NCI-H2196 treated with DMSO at 0.1 percent for 48 hours (cell line): ENCODE data around the gene ATP2B1.
A peak's percentile ranks its signal among the peaks of the same experiment; 100 is the strongest.

ENCODE experiments used
- DNase-seq: peaks from one replicate; lab custom pipeline; 2025; ENCODE audit not compliant: unreplicated experiment; lab: John Stamatoyannopoulos, UW

The ATP2B1 gene

DNA sequence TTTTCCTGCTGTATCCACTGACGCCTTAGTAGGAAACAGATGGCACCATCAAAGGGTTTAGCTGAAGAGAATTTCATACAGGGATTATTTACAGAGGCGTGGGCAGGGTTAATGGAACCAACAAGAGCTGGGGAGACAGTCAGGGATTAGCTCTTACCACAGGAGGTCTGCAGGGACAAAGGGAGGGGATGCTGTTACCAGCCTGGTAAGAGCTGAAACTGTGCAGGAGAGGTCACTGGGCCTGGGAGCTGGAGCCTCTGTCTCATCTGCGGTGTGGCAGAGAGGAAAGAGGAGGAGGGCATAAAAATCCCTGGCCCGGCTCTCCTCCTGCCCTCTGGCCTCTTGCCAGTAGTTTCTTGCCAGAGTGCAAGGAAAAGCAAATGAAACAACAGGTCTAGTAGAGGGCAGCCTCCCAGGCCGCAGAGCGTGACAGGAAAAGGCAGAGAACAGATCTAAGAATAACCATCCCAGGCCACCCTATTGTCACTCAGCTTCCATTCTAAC is 163.9 kb downstream of the ATP2B1 start:
- DNase-seq, result peak; percentile 79

DNA sequence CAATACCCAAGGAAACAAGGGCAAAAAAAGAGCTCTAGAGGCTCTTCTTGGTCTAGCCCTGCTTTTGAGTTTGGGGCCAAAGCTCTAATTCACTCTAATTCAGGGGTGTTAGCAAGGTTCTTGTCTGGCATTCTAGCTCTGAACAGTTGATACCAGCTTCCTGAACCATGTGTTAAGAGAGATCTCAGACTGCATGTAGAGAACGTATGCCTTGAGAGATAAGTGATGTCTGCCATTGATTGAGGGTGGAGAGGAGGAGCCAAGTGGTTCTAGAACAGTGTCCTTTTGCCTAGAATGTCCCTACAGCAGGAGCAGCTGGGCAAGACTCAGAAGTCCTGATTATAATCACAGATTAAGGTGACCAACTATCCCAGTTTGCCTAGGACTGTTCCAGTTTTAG is 164.6 kb downstream of the ATP2B1 start:
- DNase-seq, result no peak

DNA sequence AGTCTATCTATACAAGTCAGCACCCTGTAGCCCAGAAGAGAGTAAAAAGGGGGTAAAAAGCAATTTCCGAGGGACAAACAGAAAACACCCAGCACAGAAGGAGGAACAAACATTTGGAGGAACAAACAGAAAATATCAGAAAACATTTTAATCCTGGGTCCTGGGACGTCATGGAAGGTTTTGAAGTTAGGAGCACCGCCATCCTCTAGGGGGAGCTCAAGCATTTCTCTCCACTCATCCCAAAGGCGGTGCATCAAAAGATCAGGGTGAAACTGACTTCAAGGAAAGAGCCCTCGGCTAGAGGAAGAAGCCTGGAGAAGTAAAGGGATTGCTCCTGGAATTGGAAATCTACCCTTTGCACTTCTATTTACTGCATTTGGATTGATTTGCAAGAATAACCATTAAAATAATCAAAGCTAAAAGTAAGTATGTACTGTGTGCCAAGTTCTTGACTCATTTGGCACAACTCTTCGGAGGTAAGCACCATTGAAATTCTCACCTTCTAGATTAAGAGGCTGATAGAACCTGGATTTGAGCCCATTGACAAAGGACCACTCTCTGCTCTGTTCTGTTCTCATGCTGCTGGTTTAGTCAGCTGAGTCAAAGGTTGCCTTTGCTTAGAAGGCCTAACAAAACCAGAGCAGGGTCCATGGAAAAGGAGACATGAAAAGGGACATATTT is 165.6 kb downstream of the ATP2B1 start:
- peak; percentile 61 for DNase-seq

DNA sequence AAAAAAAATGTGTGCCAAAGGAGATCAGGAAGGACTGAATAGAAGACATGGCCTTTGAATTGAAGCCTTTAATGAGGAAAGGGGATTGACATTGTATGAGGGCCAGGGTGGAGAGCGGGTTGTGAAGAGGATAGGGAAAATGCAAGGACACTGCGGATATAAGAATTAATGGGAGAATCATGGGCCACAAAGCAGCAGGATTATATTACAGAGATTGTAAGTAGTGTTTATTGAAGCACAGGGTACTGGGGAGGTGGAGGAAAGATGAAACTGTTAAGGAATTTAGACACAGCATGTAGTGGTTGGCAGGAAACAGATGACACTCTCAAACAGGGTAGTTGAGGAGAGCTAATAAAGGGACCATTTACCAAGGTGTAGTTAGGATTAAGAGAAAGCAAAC is 166.4 kb downstream of the ATP2B1 start:
- DNase-seq, result no peak

DNA sequence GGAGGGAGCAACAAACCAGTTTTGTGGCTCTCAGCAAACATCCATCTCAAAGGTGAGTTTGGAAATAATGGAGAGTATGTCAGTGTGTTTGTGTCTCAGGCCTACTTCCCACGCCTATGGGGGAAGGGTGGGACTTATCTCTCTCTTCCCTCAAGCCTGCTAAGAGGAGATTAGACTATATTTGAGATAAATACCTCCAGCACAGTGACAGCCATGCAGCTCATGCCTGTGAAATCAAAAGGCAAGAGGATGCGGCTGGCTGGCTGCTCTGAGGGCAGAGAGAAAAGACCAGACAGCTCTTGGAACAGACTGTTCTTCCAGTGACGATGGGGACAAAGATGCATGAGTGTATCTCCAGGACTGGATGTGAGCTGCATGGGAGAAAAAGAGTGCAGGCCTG is 168.1 kb downstream of the ATP2B1 start:
- DNase-seq, result no peak

DNA sequence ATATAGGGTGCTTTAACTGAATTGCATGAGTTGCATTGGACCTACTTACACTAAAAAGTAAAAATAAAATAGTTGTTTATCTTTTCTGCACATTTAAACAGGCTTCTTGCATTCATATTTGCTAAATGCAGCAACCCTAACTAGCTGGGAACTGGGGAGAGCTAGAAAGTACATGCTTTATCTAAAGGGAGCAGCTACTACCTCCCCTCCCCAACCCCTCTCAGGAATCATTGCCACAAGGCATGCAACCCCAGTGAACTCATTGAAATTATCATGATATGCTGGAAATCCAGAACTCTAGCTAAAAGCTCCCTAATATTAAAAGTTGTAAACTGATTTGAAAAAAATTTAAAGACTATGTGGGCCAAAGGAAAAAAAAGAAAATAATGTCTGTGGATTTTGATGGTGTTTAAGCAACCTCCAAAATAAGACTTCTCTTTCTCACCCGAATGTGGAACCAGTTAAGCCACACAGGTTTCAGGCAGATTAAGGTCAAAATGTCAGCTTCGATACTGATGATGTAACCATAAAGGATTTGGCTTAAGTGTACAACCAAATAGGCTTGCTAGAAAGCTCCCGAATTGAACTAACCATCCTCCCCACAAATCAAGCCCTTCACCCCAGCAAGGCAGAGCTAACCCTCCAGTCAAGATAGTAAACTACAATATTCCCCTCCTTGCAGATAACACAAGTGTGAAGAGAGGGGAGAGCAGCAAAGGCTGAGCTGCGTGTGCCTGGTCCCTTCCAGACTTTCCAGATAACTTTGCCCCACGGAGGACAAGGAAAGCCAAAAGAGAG is 169.0 kb downstream of the ATP2B1 start:
- no peak for DNase-seq

DNA sequence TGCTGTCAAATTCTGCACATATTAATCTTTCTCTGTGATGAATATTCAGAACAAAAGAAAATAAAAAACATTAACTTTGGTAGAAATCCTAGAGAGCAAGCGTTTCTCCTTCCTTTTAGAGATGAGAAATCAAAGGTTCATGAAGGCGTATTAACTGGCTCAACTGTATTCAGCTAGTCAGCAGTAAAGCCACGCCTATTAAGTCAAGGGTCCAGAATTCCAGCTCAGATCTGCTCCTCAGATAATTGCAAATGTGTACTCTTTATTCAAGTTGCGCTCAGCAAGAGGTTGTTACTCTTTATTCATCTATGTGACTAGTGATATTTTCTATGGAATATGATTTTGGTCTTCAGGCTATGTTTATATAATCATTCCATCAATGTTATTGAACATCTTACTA is 169.7 kb downstream of the ATP2B1 start:
- DNase-seq, result no peak
